SU-DHL-6 (cell line): ENCODE results near the gene DPM1.

Source experiments
- H2AFZ ChIP-seq: fragments of 200-600 bp; sonication (generic); 2 replicates; pipeline ENCODE4 v1.6.1; 2014; ENCODE audit warnings: low read depth, mild to moderate bottlenecking, moderate library complexity, mixed read lengths, antibody characterized with exemption, low read length; ENCODE audit not compliant: severe bottlenecking
- H3F3A ChIP-seq: fragments of 200-600 bp; shearing (Covaris generic); 2 replicates; pipeline ENCODE4 v1.6.0; 2016; ENCODE audit warnings: antibody characterized with exemption, mild to moderate bottlenecking; ENCODE audit not compliant: insufficient read depth
- H3K27ac ChIP-seq: fragments of 200-600 bp; sonication (generic); 2 replicates; pipeline ENCODE4 v1.5.1; 2016; ENCODE audit warnings: low read depth, mild to moderate bottlenecking, low read length, moderate library complexity, mixed read lengths
- H3K27me3 ChIP-seq: fragments of 200-600 bp; sonication (generic), shearing (Covaris generic); 2 replicates; pipeline ENCODE4 v1.6.0; 2014; ENCODE audit warnings: mild to moderate bottlenecking, low read length
- H3K36me3 ChIP-seq: fragments of 200-600 bp; sonication (generic); 2 replicates; pipeline ENCODE4 v1.6.1; 2014; ENCODE audit warnings: mild to moderate bottlenecking, low read length, mixed read lengths
- H3K4me2 ChIP-seq: fragments of 300-600, 200-600 bp; shearing (Covaris generic), sonication (generic); 2 replicates; pipeline ENCODE4 v1.6.0; 2014; ENCODE audit warnings: low read length, low read depth, mild to moderate bottlenecking; ENCODE audit not compliant: poor library complexity, severe bottlenecking
- H3K4me3 ChIP-seq: fragments of 200-600 bp; sonication (generic); 2 replicates; pipeline ENCODE4 v1.5.1; 2014; ENCODE audit warnings: antibody characterized with exemption, low read length, mild to moderate bottlenecking, mixed read lengths; ENCODE audit not compliant: insufficient read depth, poor library complexity, severe bottlenecking
- H3K79me2 ChIP-seq: fragments of 200-600 bp; sonication (generic); 2 replicates; pipeline ENCODE4 v1.6.1; 2014; ENCODE audit warnings: mild to moderate bottlenecking, low read length, moderate library complexity; ENCODE audit not compliant: insufficient read depth
- H3K9ac ChIP-seq: fragments of 200-600 bp; sonication (generic); 2 replicates; pipeline ENCODE4 v1.7.0; 2014; ENCODE audit warnings: mild to moderate bottlenecking, low read length
- H3K9me2 ChIP-seq: fragments of 200-600 bp; sonication (generic); replicated peaks from 2 replicates; pipeline ENCODE4 v1.6.1; 2014; ENCODE audit warnings: low read length; ENCODE audit not compliant: insufficient read depth
- H3K9me3 ChIP-seq: fragments of 200-600 bp; sonication (generic); 2 replicates; pipeline ENCODE4 v1.6.1; 2014; ENCODE audit warnings: low read length, mixed read lengths; ENCODE audit not compliant: insufficient read depth
- H4K20me1 ChIP-seq: fragments of 200-600 bp; sonication (generic); 2 replicates; pipeline ENCODE4 v1.6.1; 2014; ENCODE audit warnings: low read depth, mild to moderate bottlenecking, antibody characterized with exemption, low read length, moderate library complexity, mixed read lengths
- EZH2phosphoT487 ChIP-seq: fragments of 200-600 bp; sonication (generic), shearing (Covaris generic); conservative IDR thresholded peaks from 2 replicates; pipeline ENCODE4 v1.6.1; 2018; ENCODE audit warnings: mild to moderate bottlenecking, antibody characterized with exemption, low read length, moderate library complexity, mixed read lengths
- TF ChIP-seq, protein P1 (sequence below): fragments of 200-600 bp; sonication (generic); IDR thresholded peaks from one replicate; pipeline ENCODE4 v1.5.1; 2017; ENCODE audit warnings: antibody characterized with exemption, mild to moderate bottlenecking, low read length, moderate library complexity; ENCODE audit not compliant: insufficient read depth, poor library complexity, severe bottlenecking

Gene DPM1

DNA sequence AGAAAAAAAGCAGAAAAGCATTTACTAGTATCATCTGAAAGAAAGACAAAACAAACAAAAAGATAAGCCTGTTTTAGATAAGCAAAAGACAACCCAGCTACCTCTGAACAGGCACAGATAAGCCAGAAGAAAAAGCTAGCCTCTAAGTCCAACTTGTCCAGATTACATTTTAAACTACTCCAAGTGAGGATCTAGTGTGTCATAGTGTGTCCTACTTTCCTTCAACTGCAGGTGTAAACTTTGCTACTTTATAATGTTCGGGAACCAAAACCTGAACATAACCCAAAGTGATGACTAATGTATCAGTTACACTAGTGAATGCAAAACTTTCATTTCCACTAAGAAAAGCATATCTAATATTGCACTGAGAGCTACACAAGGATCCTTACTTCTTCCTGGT, 46.6 kb downstream of the DPM1 start:
- no peak overlapping the region for H3K4me3 ChIP-seq

DNA sequence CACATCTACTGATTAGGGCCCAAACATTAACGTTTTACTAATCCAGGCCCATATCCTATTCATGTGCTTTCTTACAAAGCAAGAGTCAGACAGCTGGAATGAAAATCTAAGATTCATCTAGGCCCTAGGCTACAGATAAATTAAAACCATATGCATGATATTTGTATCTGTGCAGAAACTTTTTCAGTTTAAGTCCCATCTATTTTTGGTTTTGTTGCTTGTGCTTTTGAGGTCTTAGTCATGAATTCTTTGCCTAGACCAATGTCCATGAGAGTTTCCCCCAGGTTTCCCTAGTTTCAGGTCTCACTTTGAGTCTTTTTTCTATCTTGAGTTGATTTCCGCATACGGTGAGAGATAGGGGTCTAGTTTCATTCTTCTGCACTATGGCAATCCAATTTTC, 47.3 kb downstream of the DPM1 start:
- H3K79me2 ChIP-seq = peaks cover 100% of the 10 kb centered on the region
- peaks cover 25% of the 10 kb centered on the region; the same call in 1 of the 2 replicates for H3K36me3 ChIP-seq
- no peaks in the 10 kb centered on the region for H3K27me3 ChIP-seq
- no peak overlapping the region for H3K4me3 ChIP-seq
- H3K4me2 ChIP-seq = no peak overlapping the region
- no peak overlapping the region for H3K27ac ChIP-seq
- H3F3A ChIP-seq = peaks cover 12% of the 10 kb centered on the region; the same call in 1 of the 2 replicates
- no peaks in the 10 kb centered on the region for H3K9me2 ChIP-seq
- TF ChIP-seq, protein P1, sequence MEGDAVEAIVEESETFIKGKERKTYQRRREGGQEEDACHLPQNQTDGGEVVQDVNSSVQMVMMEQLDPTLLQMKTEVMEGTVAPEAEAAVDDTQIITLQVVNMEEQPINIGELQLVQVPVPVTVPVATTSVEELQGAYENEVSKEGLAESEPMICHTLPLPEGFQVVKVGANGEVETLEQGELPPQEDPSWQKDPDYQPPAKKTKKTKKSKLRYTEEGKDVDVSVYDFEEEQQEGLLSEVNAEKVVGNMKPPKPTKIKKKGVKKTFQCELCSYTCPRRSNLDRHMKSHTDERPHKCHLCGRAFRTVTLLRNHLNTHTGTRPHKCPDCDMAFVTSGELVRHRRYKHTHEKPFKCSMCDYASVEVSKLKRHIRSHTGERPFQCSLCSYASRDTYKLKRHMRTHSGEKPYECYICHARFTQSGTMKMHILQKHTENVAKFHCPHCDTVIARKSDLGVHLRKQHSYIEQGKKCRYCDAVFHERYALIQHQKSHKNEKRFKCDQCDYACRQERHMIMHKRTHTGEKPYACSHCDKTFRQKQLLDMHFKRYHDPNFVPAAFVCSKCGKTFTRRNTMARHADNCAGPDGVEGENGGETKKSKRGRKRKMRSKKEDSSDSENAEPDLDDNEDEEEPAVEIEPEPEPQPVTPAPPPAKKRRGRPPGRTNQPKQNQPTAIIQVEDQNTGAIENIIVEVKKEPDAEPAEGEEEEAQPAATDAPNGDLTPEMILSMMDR = no peak
- no peak for TF ChIP-seq EZH2phosphoT487
- H3K9me3 ChIP-seq = no peaks in the 10 kb centered on the region
- H4K20me1 ChIP-seq = peaks cover 46% of the 10 kb centered on the region
- no peak overlapping the region for H3K9ac ChIP-seq
- H2AFZ ChIP-seq = no peak overlapping the region

More for the DNA sequence above, 46.6 kb downstream of the DPM1 start:
- H3K79me2 ChIP-seq = peaks cover 100% of the 10 kb centered on the region
- TF ChIP-seq, protein P1 = no peak
- no peak for TF ChIP-seq EZH2phosphoT487
- no peak overlapping the region for H3K4me2 ChIP-seq
- H4K20me1 ChIP-seq = peaks cover 48% of the 10 kb centered on the region
- H2AFZ ChIP-seq = no peak overlapping the region
- H3K9ac ChIP-seq = no peak overlapping the region
- peaks cover 25% of the 10 kb centered on the region; the same call in 1 of the 2 replicates for H3K36me3 ChIP-seq
- no peaks in the 10 kb centered on the region for H3K9me2 ChIP-seq
- no peaks in the 10 kb centered on the region for H3K27me3 ChIP-seq
- no peaks in the 10 kb centered on the region for H3K9me3 ChIP-seq
- H3F3A ChIP-seq = peaks cover 6% of the 10 kb centered on the region; the same call in 1 of the 2 replicates
- H3K27ac ChIP-seq = no peak overlapping the region

DNA sequence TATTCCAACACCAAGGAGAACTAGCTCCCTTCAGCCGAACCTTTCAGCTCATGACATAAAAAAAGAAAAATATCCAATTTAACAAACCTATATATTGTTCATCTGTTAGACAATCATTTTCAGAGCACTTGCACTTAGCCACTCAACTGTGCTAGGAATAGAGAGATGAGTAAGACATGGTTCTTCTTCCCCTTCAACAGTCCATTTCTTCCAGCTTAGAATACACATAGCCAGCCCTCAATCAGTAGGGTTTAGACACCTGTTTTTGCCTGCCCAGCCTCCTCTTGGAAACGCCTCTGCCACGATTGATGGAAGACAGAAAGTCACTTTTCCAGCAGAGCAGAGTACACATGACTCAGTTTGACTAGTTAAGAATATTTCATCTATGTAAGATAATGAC, 48.9 kb downstream of the DPM1 start:
- Histone ChIP-seq H4K20me1 (peaks cover 45% of the 10 kb centered on the region), H3K36me3 (peaks cover 16% of the 10 kb centered on the region; the same call in 1 of the 2 replicates), H2AFZ (no peak overlapping the region), H3K4me3 (no peak overlapping the region), H3K9ac (no peak overlapping the region), H3K79me2 (peaks cover 100% of the 10 kb centered on the region), H3K9me3 (no peaks in the 10 kb centered on the region), H3K27me3 (no peaks in the 10 kb centered on the region), H3K9me2 (no peaks in the 10 kb centered on the region), H3F3A (peaks cover 22% of the 10 kb centered on the region; the same call in 1 of the 2 replicates), H3K27ac (no peak overlapping the region), H3K4me2 (no peak overlapping the region)
- TF ChIP-seq, protein P1 = no peak
- TF ChIP-seq EZH2phosphoT487 = no peak
